NCI-H2107 (cell line): Measurements from ENCODE around the gene ATP6V1G2.
"Not testable (repeated sequence)": the region's sequence is repeated elsewhere in the genome, so short reads cannot be mapped to it uniquely, and the experiment has no call there.

Source experiments
- DNase-seq: peaks from one replicate; lab custom pipeline; 2025; lab: John Stamatoyannopoulos, UW

The ATP6V1G2 gene

DNA sequence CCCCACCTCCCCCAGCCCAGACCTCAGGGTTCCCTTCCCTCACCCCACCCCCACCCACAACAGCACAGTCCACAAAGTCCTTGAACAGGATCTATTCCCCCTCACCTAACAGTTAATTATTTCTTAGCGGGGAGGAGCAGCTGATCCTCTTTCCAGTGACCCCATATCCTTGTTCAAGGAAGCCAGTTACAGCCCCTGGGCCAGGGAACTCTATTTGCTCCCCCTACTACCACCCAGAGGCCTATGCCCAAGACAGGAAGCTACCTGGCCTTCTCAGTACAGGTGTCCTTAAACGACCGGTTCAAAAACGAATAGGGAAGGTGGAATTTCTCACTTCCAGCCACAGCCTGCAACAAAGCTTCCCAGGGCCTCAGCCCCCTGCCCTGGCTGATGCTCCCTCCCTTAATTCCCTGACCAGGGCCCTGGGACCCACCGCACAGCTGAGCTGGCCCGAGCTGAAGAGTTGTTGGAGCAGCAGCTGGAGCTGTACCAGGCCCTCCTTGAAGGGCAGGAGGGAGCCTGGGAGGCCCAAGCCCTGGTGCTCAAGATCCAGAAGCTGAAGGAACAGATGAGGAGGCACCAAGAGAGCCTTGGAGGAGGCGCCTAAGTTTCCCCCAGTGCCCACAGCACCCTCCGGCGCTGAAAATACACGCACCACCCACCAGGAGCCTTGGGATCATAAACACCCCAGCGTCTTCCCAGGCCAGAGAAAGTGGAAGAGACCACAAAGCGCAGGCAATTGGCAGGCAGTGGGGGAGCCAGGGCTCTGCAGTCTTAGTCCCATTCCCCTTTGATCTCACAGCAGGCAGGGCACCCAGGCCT lies 16.9 kb downstream of the ATP6V1G2 start:
- DNase-seq: no peak

DNA sequence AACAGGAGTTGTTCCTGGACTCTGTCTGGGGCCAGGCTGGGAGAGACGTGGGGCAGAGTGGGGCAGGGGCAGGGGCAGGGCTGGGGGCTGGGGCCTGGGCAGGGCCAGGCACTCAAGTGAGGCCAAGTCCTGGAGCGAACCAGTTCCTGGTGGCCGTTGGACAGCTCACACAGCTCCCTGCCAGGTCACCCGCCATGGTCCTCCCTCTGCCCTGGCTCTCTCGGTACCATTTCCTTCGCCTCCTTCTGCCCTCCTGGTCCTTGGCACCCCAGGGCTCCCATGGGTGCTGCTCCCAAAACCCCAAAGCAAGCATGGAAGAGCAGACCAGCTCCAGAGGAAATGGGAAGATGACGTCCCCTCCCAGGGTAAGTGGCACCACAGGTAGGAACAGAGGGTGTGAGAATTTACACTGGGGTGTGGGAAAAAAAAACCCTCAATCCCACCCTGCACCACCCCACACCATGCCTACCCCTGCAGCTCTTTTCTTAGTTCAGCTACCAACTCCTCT lies 17.5 kb downstream of the ATP6V1G2 start, which contains the start of gene MCCD1:
Gene MCCD1 (plus strand): TSS at position 142 of the 508 bp plus-strand sequence. CDS start 53 bp downstream, at position 195.
- no peak for DNase-seq

DNA sequence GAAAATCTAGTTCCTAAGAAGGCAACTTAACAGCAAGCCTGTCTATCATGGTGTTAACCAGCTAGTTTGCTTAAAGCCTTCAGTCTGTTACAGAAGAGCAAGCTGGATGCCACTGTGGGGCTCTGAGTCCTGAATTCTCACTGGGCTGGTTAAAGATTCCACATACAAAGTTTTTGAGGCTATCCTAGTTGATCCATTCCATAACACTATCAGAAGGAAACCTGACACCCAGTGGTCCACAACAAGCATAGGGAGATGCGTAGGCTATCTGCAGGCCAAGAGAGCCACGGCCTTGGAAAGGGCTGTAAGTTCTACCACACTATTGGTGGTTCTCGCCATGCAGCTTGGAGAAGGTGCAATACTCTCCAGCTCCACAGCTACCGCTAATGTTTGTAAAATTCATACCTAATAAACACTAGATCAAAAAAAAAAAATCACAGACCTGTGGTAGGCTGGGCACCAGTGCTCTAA lies 18.1 kb downstream of the ATP6V1G2 start:
- no peak for DNase-seq

DNA sequence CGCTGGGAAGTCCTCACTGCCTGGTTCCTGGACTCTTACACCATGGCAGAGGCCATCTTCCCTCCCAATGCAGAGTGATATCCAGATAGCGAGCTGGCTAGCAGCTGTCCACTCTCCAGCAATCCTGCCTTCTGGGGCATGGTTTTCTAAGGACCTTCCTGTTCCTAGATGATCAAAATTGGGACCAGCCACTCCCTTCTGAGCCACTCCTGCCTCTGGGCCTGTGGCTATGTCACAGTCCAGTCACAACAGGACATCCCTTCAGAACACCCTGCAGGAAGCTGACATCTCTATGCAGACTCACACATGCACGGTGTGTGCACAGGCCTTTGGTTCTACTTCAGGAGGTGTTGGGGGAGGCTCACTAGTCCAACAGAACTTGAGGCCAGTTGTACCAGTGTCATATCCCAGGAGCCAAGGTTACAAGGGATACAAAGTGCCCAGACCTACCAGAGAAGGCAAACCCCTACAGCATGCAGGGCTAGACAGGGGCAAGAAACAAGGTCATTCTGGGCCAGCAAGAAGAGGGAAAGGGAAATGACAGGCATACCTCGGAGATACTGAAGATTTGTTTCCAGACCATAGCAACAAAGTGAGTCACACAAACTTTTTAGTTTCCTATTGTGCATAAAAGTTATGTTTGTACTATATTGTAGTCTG lies 20.3 kb downstream of the ATP6V1G2 start:
- no peak for DNase-seq

DNA sequence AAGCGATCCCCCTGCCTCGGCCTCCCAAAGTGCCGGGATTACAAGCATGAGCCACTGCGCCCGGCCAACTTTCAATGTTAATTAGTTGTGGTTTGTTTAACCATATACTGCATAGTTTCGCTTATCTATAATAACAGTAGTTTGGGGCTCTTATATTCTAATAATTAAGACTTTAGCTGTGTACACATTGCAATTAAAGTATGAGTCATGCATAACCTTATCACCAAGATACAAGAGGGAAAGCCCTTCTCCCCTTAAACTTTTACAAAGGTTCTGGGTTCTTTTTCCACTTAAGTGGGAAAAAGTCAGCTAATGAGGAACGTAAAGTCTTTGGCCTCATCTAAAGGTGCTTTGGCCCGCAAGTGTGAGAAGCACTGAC lies 20.9 kb downstream of the ATP6V1G2 start:
- DNase-seq: no peak

DNA sequence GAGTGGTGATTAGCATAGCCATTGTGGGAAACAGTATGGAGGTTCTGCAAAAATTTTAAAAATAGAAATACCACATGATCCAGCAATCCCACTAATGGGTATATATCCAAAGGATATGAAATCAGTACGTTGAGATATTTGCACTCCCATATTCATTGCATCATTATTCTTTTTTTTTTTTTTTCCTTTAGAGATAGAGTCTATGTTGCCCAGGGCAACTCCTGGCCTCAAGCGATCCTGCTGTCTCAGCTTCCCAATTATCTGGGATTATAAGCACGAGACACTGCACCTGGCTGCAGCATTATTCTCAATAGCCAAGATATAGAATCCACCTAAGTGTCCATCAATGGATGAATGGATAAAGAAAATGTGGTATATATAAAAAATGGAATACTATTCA lies 24.6 kb downstream of the ATP6V1G2 start:
- DNase-seq: no peak

DNA sequence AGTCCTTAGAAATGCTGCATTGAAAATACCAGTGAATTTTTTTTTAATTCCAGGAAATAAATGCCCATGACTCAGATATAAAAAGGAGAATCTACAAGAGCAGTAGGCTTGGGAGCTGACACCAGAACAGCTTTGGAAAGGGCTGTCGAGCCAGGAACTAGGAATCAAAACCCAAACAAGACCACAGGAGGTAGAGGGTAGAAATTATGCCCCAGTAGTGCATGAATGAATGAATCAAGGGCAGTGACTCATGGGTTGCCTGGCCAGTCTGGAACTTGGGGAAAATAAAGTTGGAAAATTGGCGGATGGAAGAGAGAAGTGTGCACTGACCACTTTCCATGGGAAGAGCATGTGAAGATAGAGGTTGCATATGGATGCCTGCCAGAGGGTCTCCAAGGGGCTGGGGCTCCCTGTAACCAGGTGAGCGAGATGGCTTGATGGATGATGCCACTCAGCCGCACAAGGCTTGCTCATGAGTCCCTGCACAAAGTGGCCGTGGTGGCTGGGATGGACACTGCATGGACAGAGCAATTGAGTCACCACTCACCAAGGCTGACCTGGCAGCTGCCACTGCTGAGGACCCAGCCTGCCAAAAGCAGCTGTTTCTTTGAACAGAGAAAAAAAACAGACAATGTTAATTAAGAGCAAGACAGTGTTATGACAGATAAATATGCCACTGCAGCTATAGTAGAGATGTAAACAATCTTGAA lies 32.8 kb downstream of the ATP6V1G2 start:
- no peak for DNase-seq

DNA sequence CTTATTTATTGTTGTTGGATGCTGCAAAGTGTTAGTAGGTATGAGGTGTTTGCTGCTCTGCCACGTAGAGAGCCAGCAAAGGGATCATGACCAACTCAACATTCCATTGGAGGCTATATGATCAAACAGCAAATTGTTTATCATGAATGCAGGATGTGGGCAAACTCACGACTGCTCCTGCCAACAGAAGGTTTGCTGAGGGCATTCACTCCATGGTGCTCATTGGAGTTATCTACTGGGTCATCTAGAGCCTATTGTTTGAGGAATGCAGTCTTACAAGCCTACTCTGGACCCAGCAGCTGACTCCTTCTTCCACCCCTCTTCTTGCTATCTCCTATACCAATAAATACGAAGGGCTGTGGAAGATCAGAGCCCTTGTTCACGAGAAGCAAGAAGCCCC lies 36.4 kb downstream of the ATP6V1G2 start:
- no peak for DNase-seq

DNA sequence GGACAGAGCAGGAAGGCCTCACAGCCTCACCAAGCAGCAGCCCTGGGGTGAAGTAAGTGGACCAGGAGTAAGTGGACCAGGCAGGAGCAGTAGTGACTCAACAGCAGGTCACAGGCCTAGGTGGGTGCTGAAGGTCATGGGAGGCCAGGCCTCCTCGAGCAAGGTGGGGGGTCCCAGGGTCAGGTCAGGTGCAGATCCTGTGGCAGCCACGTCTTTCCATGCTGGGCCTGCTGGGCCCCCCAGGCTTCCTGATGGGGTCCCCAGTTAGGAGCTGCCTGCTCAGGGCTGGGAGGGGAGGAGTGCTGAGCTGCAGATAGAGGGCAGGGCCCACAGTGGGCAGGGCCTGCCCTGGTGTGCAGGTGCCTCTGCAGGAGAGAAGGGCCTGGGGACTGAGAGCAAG lies 37.4 kb downstream of the ATP6V1G2 start:
- not testable (repeated sequence) for DNase-seq

DNA sequence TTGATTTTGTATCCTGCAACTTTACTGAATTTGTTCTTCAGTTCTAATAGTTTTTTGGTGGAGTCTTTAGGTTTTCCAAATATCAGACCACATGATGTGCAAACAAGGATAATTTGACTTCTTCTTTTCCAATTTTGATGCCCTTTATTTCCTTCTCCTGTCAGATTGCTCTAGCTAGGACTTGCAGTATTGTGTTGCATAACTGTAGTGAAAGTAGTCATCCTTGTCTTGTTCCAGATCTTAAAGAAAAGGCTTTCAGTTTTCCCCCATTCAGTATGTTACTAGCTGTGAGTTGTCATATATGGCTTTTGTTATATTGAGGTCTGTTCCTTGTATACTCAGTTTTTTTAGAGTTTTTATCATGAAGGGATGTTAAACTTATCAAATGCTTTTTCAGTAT lies 43.8 kb downstream of the ATP6V1G2 start:
- no peak for DNase-seq

DNA sequence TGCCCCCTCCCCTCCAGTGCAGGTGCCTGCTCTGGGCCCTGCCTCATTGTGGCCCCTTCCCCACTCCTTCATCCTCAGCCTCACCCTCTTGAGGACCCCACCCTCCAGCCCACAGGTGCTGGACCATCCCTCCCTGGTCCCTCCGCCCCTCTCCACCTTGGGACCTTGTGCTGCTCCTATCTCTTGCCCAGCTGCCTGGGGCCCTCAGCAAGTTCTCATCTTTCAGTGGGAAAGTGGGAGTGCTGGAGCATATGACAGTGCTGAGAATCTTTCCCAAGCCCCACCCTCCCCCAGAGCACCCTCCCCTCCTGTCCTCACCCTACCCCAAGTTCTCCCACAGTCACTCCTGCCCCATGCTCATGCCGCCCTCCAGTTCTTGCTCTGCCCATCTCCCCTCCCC lies 46.8 kb downstream of the ATP6V1G2 start:
- DNase-seq: not testable (repeated sequence)

DNA sequence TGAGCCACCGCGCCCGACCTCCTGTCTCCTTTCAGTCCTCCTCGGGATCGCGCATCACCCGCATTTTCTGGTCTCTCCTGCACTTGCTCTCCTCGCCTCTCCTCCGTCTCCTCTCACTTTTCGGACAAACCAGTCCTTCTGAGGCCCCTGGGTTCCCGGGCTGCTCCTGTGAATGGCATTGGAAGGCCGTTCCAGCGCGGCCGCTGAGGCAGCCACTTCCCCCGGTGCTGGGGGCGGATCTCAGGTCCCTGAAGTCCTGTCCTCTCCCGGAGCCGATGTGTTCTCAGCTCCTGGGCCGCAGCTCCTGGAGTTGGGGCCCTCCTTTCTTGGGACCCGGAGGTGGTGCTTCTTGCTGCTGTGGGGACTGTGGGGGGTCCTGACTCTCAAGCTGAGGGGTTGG lies 47.7 kb downstream of the ATP6V1G2 start:
- no peak for DNase-seq

DNA sequence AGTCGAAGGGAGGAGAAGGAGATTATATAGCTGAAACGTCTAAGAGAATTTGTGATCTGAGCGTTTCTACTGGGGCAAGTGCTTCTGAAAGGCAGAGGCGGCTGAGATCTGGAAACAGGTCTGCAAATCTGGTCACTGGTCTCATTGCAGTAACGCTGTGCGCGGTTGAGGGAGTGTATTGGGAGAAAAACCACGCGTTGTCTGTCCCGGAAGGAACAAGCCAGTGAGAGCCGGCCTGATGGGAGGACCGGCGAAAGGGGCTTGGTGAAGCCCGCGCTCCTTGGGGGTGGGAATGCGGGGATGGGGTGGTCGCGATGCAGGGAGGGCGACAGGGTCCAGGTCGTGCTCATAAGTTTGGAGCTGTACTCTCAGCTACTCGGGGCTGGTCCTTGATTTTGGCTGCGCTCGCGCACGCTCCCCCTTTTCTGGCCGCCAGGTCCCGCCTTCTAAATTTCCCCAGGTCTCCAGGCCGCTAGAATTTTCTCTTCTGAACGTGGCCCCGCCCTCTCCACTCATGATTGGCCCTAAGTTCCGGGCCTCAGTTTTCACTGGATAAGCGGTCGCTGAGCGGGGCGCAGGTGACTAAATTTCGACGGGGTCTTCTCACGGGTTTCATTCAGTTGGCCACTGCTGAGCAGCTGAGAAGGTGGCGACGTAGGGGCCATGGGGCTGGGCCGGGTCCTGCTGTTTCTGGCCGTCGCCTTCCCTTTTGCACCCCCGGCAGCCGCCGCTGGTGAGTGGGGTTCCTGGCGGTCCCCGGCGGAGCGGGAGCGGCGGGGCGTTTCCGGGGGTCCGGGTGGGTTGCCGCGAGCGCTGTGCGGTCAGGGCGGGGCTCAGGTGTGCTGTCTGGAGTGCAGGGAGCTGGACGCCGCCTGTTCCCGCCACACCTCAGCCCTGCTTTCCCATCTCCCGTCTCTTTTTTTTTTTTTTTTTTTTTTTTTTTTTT lies 48.6 kb downstream of the ATP6V1G2 start, which contains the start of gene MICB:
Gene MICB (plus strand): TSS at position 615 of the 946 bp plus-strand sequence. CDS start 49 bp downstream, at position 664.
- DNase-seq: no peak

DNA sequence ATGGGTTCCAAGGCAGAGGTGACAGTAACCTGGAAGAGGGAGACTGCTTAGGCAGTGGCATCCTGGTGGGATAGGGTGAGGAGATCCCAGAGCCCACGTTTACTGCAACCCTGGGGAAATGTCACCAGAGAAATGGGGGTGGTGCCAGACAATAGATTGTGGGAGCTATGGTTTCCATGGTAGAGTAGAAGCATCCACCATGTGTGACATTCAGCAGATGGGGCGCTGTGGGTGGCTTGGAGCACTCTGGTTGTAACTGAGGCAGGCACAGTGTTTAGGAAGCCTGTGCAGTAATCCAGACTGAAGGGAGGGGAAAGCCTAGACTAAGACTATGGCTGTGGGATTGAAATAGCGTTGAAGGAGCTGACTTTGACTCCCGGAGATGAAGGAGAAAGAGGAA lies 49.6 kb downstream of the ATP6V1G2 start:
- DNase-seq: not testable (repeated sequence)

DNA sequence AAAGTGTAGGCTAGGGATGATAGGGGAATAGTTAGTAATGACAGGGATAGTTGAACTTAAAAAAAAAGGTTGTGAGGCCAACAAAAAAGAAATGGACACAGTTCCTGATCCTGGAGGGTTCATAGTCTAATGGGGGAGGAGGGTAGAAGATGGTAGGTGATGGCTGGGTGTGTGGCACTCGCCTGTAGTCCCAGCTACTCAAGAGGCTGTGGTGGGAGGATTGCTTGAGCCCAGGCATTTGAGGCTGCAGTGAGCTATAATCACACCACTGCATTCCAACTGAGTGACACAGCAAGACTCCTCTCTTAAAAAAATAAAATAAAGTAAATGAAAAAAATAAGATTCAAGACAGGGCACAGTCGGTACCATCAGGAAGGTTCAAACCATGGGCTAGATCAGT lies 50.8 kb downstream of the ATP6V1G2 start:
- no peak for DNase-seq
